Stimulated activated CD4-positive, alpha-beta T cell treated with anti-CD3 and anti-CD28 coated beads, TNF-alpha, amount 100 ng/mL, for 4 hours (primary cell): Measurements from ENCODE around the gene KRT81.
"Not testable (repeated sequence)": the region's sequence is repeated elsewhere in the genome, so short reads cannot be mapped to it uniquely, and the experiment has no call there.

Experiments used
- DNase-seq, 3 experiments: peaks; one replicate each; pipeline ENCODE4 v3.0.0-alpha.2; 2020; ENCODE audit warnings: low read depth in 3 of 3

The KRT81 gene

DNA sequence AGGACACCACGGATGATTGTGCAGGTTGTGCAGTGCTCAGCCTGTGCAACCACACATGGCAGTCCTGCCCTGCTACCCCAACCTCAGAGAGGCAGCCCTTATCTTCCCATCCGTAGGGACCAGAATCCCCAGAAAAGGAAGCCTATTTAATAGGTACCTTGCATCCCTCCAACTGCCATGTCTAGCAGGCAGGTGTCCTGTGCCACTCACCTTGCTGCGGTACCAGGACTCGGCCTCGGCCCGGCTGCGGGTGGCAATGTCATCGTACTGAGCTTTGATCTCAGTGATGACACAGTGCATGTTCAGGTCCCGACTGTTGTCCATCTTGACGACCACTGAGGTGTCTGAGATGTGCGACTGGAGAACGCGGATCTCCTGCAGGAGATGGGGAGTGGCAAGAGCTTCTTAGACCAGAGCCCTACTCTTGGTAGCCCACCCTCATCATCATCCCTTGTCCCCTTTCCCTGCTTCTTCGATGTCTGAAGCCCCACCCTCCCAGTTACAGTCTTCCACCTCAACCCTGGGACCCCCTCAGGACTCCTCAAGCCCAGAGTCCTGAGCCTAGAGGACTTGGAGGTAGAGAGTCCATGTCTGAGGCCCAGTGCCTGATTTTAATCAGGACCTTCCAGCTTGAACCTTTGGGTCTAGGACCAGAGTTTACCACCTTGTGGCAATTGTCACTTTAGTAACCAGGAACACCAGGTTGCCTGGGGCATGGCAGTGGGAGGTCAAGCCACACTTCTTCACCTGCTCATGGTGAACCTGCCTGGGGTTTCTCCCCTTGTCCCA, 37.7 kb downstream of the KRT81 start:
- DNase-seq, result no peak

DNA sequence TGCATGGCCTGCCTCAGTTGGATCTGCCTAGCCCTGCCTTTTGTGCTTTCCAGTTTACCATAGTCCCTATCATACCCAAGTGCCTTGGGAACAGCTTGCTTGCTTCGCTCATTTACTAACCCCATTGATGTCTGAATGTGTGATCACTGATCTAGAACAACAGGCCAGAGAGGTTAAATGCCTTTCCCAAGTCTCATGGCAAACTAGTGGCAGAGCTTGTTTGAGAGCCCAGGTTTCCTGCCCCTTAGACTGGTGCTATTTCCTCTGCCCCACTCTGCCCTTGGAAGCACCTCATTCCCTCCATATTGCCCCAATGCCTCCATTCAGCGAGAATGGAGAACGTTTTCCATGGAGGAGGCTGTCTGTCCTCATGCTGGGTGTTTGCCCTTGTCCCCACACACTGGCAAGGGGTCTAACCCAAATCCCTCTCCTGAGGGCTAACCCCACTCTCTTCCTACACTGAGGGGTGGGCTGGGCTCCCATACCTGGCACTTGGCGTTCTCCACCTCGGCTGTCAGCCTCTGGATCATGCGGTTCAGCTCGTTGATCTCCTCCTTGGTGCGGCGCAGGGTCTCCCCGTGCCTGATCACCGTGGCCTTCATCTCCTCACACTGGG, 38.5 kb downstream of the KRT81 start:
- DNase-seq, result no peak

DNA sequence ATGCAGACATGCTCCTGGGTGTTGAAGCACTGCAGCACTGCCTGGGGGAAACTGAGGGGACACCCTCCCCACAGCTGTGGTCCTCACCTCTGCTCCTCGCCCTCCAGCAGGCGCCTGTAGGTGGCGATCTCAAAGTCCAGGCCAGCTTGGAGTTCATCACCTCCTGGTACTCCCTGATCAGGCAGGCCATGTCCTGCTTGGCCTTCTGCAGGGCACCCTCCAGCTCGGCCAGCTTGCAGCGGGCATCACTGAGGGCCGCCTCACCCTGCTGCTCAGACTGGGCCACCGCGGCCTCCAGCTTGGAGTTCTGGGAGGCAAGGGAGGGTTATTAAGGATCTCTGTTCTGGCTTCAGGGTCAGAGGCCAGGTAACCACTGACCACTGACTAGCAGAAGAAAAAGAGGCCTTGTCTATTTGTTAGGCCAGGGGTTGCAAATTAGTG, 39.1 kb downstream of the KRT81 start:
- DNase-seq, result not testable (repeated sequence)

DNA sequence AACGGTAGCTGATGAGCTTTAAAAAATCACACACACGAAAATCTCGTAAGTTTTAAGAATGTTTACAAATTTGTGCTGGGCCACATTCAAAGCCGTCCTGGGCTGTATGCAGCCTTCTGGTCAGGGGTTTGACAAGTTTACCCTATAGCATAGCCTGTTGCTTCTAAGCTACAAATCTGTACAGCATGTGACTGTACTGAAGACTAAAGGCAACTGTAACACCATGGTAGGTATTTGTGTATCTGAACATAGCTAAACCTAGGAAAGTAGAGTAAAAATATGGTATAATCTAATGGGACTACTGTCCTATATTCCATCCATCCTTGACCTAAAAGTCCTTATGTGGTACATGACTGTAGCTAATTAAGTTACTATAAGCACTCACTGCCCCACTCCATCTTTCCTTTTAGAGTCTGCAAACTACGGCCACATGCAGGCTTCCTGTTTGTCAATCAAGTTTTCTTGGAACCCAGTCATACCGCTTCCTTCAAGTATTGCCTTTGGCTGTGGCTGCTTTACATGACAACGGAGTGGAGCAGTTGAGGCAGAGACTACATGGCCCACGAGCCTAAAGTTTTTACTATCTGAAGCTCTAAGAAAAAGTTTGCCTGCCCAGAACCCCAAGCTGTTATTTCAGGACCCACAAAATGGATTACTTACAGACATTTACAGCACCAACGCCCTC, 39.8 kb downstream of the KRT81 start:
- no peak for DNase-seq

DNA sequence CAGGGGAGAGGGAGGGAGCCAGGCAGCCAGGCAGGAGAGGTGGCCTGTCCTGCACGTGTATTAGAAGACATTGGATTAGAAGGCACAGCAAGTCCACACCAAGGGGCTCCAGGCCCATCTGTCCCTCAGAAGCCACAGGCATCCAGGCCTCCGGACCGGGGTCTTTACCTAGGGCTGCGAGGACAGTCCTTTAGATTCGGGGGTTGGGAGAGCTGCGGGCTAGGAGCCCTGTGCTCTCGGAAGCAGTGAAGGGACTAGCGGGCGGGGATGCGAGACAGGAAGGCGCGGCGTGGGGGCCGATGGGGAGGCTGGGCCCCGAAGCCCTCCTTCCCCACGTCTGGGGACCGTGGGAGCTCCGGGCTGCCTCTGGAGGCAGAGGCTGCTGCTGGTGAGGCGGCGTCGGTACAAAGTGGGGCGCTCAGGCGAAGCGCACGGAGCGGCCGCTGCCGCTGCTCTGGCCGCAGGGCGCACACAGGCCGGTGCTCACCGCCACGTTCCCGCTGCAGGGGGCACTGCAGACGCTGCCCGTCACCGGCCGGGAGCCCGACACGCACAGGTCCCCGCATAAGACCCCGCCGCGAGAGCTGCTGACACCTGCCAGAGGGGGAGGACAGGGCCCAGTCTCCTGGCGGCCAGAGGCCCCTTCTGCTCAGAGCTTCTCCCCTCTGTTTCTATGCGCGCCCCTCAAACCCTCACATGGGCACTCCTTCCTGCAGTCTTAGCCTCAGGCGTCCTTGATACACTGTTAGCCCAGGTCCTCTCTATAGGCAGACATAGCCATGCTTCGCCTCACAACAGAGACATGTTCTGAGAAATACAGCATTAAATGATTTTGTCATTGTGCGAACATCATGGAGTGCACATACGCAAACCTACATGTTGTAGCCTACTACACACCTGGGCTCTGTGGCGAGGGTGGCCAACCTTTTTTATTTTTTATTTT, 41.0 kb downstream of the KRT81 start:
- DNase-seq, result no peak

DNA sequence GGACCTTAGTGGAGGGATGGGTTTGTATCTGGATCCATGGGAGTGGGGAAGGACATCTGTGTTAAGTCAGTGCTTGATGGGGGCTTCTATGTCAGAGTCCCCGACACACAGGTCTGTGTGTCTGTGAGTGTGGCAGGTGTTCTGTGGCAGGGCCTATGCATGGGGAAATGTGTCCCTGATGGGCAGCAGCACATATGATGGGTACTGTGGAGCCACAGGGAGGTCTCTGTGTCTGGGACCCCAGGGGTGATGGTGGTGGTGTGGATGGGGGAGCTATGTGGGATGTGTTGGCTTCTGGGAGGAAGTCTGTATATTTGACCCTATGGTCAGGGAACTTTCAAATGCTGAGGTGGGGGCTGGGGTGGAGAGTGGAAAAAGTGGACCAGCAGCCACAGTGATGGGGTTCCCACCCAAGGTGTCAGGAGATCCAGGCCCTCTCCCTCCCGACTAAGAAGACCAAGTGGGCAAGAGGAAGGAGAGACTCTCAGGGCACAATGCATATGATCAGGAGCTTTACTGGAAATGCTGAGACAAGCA, 41.8 kb downstream of the KRT81 start:
- no peak for DNase-seq

DNA sequence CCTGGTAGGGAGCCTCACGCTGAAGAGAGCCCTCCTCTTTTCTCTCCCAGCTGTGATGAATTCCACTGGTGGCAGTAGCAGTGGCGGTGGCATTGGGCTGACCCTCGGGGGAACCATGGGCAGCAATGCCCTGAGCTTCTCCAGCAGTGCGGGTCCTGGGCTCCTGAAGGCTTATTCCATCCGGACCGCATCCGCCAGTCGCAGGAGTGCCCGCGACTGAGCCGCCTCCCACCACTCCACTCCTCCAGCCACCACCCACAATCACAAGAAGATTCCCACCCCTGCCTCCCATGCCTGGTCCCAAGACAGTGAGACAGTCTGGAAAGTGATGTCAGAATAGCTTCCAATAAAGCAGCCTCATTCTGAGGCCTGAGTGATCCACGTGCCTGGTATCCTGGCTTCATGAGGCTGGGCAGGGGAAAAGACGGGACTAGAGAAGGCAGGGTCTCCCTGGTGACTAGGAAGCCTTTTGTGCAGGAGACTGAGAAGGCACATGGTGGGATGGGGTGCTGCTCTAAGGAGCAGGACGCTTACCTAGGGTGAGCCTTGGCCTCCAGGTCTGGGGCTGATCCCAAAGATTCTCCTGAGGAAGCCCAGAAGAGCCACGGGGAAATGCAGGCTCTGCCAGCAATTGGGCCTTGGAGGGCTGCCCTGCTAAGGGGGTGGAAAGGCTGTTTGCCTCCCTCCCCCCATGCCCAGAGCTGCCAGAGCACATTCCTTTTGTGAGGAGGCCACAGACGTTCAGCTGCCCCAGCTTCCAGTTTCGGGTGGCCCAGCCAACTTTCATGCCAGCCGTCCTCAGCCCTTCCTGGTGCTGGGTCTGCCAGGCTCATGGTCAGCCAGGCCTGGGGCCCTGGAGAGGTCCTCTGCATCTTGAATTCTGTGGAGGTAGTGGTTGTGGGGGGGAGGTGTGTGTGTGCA, 42.5 kb downstream of the KRT81 start:
- DNase-seq, result no peak

DNA sequence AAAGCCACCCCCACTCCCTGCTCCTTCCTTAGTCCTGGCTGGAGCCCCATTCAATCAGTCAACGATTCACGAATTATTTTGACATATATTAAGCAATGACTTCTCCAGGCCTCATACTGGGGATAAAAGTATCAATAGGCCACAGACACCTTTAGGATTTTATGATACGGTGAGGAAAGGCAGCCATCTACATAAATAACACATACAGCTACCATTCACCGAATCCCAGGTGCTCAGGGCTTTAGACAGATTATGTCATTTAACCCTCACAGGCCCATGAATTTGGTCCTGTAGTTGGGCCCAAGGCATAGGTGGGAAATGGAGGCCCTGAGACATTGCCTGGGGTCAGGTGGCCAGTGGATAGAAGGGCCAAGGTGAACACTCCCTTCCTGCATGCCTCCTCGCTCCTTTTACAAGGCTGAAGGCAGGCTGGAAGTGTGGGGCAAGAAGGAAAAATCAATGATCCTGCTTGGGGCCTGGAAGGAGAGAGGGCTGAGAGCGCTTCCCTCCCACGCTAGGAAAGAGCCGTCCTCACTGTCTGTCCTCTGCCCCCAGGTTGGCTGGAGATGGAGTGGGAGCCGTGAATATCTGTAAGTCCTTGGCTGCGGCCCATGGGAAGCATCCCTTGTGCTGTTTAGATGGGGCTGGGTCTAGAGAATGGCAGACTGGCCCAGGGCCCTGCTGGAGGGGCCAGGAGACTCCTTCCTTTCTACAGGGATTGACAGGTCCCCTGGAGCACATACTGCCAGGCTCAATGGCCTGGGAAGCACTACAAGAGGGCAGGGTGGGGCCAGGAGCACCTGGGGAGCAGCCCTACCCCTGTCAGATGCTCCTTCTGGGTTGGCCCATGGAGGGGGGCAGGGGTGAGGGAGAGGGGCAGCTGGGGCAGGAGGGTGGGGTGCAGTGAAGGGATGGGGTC, 43.5 kb downstream of the KRT81 start:
- no peak for DNase-seq

DNA sequence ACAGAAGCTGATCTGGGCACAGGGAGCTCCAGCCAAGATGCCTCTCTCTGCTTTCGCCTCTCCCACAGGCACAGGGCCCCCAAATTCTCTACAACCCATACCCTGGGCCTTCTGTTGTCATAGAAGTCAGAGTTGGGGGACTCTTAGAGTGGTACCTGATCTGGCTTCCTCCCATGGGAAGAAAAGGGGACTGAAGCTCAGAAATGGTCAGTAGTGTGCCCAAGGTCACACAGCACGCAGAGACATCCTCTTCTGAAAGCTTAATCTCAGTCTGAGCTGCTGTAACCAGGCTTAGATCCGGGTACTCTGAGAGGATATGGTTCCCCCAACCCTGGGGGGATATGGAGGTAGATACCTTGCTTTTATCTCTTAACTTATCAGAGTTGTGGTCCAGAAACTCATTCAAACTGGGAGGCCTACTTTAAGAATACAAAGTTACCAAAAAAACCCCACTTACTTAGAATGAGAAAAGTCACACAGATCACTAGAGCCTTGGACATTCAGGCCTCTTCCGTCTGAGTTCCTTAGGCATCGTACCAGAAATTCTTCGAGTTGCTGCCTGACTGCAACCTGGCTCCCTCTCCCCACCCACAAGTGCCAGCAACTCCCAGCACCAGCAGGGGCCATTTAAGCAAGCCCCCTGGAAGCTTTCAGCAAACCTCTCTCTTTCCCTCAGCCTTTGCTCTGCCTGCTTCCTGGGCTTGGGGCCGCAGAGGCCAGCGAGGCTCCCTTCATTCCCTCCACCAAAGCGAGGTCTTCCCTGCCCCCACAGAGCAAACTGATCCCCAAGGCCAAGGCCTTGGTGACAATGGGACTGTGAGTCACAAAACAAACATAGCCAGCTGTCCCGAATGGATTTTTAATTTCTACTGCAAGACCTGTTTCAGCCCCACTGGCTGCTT, 44.4 kb downstream of the KRT81 start:
- no peak for DNase-seq

DNA sequence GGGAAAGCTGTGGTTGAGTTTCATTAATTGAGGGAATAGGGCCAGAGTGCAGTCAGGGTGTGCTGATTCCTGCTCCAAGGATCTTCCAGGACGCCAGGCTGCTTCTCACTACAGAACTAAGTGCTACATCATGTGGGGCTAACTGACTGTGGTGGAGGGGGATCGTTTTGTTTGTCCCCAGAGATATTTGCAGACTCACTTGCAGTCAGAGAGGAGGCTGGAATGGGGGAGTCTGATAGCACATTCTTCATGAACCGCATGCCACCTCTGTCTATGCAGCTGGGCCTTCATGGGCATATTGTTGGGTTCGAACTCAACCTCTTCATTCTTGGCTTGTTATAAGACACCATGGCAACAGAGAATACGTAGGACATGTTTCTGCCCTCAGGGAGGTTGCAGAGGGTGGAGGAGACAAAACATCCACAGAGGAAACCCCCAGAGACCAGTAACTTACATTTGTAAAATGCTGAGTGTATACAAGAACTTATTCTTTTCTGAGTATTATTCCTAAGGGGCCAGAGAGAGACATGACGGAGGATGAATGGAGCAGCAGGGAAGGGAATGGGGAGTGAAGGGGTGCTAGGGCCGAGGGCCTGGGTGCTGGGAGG, 45.3 kb downstream of the KRT81 start:
- no peak for DNase-seq

DNA sequence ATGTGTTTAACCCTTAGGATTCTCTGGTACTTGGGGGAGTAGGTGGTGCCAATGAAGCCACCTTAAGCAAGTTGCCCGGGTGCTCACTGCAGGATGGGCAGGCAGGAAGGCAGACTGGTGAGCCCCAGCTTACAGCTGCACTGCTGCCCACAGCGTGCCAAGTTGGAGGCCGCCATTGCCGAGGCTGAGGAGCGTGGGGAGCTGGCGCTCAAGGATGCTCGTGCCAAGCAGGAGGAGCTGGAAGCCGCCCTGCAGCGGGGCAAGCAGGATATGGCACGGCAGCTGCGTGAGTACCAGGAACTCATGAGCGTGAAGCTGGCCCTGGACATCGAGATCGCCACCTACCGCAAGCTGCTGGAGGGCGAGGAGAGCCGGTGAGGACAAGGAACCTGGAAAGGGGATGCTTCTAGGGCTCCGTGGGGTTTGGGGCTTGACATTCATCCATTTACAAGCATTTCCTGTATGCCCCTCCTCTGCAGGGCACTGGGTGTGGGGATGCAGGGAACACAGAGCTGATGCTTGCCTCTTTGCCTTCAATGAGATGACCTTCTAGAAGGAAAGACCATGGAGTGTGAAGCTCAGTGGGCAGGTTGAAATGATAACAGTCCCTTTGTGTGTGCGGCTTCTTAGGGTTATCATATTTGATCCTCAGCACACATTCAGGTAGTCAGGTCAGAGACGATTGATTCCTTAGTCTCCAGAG, 45.9 kb downstream of the KRT81 start:
- DNase-seq, result no peak

DNA sequence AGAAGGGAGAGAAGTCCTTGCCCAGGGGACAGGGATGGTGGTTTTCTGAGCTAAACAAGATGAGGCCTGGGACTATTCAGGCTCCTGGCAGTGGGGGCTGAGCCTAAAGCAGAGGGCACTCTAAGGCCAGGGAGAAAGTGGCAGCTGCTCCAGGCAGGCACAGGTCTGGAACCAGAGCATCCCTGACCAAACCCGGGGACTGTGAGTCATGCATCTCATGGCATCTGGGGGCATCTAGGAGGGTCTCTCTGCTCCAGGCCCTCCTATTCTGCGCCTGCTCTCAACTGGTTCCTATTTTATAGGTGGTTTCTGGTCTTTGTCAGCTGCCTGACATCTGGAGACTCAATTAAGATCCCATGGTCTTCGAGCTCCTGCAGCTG, 46.7 kb downstream of the KRT81 start:
- DNase-seq, result no peak

DNA sequence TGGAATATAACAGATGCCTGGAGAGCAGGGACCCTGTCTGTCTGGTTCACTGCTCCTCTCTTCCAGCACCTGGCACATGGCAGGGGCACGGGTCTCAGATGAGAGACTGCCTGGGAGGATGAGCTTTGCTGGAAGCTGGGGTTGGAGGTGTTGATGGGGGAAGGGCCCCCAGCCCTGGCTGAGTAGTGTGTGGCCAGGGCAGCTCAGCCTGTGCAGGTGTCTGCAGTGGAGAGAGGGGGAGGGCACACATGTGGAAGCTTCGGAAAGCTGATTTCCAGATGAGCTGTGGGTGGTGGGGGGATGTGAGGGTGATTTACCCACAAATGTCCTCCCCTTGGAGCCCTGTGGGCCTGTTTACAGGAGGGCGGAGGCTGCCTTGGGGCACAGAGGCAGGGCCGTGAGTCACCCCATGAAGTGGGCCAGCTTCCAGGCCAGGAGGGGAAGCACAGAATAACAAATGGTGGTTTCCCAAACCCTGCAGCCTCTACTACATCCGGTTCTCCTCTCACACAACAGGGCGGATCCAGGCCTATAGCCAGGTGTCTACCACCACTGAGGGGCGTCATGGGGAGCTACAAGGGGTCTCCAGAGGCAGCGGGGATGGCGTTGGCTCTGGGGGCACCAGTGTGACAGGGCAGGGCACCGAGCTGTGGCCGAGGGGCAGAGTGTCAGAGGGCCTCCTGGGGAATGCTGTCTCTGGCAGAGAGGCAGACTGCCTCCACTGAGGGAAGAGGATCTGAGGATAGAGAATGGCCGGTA, 47.3 kb downstream of the KRT81 start:
- DNase-seq, result peak; percentile 23 to 46 (median 24)

DNA sequence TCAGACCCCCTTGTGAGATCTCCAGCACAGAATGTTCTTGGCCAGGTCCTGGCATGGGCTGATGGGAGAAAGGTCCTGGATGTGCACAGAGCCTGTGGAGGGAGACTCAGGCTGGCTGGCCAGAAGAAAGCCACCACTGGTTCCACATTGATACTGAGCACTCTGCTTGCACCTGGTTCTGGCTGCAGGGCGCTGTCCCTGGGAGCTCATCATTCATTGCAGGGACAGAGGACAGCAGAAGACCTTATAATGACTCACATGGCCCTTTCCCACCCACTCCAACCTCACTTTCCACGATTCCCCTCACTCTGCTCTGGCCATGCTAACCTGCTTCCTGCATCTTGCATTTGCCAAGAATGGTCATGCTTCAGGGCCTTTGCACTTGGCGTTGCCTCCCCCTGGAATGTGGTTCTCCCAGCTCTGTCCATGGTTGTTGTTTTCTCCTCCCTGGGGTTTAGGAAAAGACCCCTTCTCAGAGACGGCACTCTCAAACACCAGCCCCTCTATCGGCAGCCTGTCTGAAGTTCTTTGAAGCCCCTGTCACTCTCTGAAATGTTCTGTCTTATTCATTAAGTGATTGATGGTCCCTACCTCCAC, 48.0 kb downstream of the KRT81 start:
- DNase-seq, result no peak

DNA sequence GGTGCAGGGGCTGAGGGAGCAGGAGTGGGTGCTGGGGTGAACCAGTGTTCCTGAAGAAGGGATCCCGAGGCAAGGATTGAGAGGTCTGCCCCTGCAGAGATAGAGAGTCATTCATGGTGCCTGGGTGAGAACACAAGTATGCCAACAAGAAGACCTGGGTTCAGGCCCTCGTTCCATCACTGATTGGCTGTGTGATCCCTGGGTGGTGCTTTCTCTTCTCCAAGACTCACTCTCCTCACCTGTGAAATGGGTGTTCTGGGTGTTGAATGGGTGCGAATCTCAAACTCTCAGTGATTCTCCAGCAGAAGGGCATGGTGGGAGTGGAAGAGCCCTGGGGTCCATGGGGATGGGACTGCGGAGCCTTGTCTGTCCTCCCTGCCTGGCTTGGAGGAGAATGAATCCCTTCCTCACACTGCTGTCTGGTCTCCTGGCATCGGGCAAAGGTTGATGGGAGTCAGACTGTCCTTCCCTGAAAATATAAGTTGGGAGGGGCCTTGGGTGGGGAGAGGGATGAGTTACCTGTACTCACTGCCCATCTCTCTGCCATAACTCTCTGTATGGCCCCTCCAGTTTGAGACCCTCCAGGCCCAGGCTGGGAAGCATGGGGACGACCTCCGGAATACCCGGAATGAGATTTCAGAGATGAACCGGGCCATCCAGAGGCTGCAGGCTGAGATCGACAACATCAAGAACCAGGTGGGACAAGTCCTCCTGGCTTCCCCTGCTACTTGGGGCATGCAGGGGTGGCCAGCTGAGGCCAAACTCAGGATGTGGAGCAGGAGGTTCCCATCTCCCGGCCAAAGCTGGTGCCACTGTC, 48.7 kb downstream of the KRT81 start:
- no peak for DNase-seq
